GM23248 (cell line): ENCODE results near the gene STK4.

Source experiments
- EZH2 ChIP-seq: fragments of 200-600 bp; sonication (generic); IDR thresholded peaks from 2 replicates; pipeline ENCODE4 v1.6.1; 2018; ENCODE audit warnings: antibody characterized with exemption, mild to moderate bottlenecking; ENCODE audit not compliant: insufficient read depth, poor library complexity, severe bottlenecking
- EZH2phosphoT487 ChIP-seq: fragments of 200-600 bp; sonication (generic); IDR thresholded peaks from 2 replicates; pipeline ENCODE4 v1.6.1; 2018; ENCODE audit warnings: antibody characterized with exemption, moderate library complexity, mild to moderate bottlenecking, low read depth; ENCODE audit not compliant: insufficient read depth

DNA sequence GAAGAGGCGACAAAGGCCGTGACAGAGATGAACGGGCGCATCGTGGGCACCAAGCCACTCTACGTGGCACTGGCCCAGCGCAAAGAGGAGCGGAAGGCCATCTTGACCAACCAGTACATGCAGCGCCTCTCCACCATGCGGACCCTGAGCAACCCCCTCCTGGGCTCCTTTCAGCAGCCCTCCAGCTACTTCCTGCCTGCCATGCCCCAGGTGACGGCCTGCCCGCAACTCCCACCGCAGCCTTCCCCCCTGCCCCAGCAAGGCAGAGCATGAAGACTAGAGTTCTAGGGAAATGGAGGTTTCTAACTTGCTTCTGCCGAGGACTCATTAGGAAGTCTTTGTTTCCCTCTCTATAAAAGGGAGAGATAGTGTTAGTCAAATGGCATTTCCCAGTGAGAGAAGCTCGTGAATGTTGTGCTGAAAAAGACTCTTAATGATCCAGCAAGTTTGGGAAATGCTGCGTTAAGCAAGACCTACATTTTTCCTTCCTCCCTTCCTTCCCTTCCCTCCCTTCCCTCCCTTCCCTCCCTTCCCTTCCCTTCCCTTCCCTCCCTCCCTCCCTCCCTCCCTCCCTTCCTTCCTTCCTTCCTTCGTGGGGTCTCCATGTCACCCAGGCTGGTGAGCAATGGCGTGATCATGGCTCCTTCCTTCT lies 35.7 kb upstream of the STK4 start:
- TF ChIP-seq EZH2phosphoT487 (no peak), EZH2 (no peak)
